Neutrophil (primary cell): ENCODE results near the gene SLC6A20.

Source experiments
- H3K27ac ChIP-seq: fragments of 200-600 bp; sonication (generic); 2 replicates; pipeline ENCODE4 v1.5.1; 2016; ENCODE audit warnings: mild to moderate bottlenecking, moderate library complexity
- H3K27me3 ChIP-seq: fragments of 200-600 bp; sonication (generic); 2 replicates; pipeline ENCODE4 v1.6.0; 2016; ENCODE audit warnings: mild to moderate bottlenecking
- H3K36me3 ChIP-seq: fragments of 200-600 bp; sonication (generic); 2 replicates; pipeline ENCODE4 v1.5.1; 2017
- H3K4me1 ChIP-seq, 2 experiments: fragments of 200-600 bp in 1 of 2; sonication (generic) in 1 of 2; 1 replicate in 1 of 2; 2 replicates in 1 of 2; pipeline versions ENCODE4 v1.5.1 to v1.6.1; 2013 to 2016; ENCODE audit warnings: low read depth in 1 of 2, low read length in 1 of 2, mild to moderate bottlenecking in 1 of 2, moderate library complexity in 1 of 2; ENCODE audit not compliant: control insufficient read depth in 1 of 2, insufficient read depth in 1 of 2
- H3K4me3 ChIP-seq, 2 experiments: fragments of 200-600 bp in 1 of 2; sonication (generic) in 1 of 2; 1 replicate in 1 of 2; 2 replicates in 1 of 2; pipeline ENCODE4 v1.5.1; 2013 to 2016; ENCODE audit warnings: low read depth in 1 of 2, low read length in 1 of 2, mild to moderate bottlenecking in 1 of 2, moderate library complexity in 1 of 2
- H3K9me3 ChIP-seq: fragments of 200-600 bp; sonication (generic); 2 replicates; pipeline ENCODE4 v1.5.1; 2016
- TF ChIP-seq, protein P1 (sequence below): fragments of 200-600 bp; sonication (generic); IDR thresholded peaks from 2 replicates; pipeline ENCODE4 v1.5.1; 2016; ENCODE audit warnings: antibody characterized with exemption

Gene SLC6A20

GRCh38 chr3:45771166-45771775 is 25.1 kb downstream of the SLC6A20 start:
- no peaks in the 10 kb centered on the region for H3K9me3 ChIP-seq
- no peaks in the 10 kb centered on the region for H3K36me3 ChIP-seq
- H3K4me1 ChIP-seq: no peaks in the 10 kb centered on the region
- peaks cover 23% of the 10 kb centered on the region for H3K27me3 ChIP-seq
- no peak overlapping the region for H3K27ac ChIP-seq
- H3K4me3 ChIP-seq: no peak overlapping the region
- TF ChIP-seq, protein P1, sequence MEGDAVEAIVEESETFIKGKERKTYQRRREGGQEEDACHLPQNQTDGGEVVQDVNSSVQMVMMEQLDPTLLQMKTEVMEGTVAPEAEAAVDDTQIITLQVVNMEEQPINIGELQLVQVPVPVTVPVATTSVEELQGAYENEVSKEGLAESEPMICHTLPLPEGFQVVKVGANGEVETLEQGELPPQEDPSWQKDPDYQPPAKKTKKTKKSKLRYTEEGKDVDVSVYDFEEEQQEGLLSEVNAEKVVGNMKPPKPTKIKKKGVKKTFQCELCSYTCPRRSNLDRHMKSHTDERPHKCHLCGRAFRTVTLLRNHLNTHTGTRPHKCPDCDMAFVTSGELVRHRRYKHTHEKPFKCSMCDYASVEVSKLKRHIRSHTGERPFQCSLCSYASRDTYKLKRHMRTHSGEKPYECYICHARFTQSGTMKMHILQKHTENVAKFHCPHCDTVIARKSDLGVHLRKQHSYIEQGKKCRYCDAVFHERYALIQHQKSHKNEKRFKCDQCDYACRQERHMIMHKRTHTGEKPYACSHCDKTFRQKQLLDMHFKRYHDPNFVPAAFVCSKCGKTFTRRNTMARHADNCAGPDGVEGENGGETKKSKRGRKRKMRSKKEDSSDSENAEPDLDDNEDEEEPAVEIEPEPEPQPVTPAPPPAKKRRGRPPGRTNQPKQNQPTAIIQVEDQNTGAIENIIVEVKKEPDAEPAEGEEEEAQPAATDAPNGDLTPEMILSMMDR: no peak

DNA sequence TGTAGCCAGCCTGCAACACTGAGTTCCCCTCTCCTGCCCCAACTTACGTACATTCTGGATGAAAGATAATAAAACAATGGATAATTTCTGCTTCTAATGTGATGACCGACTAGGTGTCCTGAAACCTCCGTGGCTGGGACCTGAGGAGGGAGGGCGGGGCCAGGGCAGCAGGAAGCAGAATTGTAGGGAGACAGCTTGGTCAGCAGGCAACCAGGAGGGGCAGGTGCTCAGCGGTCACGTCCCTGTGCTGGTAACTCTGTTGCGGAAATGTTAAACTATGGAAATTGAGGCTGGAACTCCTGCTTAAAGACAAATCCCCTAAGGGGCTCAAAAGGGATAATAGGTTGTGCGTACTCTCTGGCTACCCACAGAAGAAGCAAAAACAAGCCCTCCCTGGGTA is 30.4 kb downstream of the SLC6A20 start:
- Histone ChIP-seq H3K9me3 (no peaks in the 10 kb centered on the region), H3K4me3 (no peak overlapping the region), H3K4me1 (no peaks in the 10 kb centered on the region), H3K27me3 (peaks cover 18% of the 10 kb centered on the region), H3K27ac (no peak overlapping the region), H3K36me3 (no peaks in the 10 kb centered on the region)
- TF ChIP-seq, protein P1: no peak

GRCh38 chr3:45765266-45765851 is 31.0 kb downstream of the SLC6A20 start:
- H3K4me1 ChIP-seq: no peaks in the 10 kb centered on the region

DNA sequence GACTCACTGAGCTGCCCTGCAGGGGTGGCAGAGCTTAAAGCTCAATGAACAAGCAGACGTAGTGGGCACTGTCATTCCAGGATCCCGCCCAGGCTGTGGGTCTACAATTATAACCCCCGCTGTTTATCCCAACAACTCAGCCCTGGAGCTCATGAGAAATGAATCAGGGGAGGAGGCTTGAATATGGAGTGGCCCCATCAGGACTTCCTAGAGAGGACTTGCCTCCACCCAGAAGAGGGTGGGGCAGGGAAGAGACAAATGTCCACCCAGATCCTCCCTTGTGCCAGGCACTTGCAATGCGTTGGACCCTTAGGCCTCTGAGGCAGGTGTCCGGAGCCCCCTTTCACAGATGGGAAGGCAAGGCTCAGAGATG is 33.0 kb downstream of the SLC6A20 start:
- Histone ChIP-seq H3K4me1 (no peaks in the 10 kb centered on the region), H3K9me3 (no peaks in the 10 kb centered on the region), H3K27me3 (no peaks in the 10 kb centered on the region), H3K4me3 (no peak overlapping the region), H3K36me3 (no peaks in the 10 kb centered on the region), H3K27ac (no peak overlapping the region)
- TF ChIP-seq, protein P1: no peak

More at GRCh38 chr3:45765266-45765851, 31.0 kb downstream of the SLC6A20 start:
- Histone ChIP-seq H3K4me3 (no peak overlapping the region), H3K27me3 (peaks cover 14% of the 10 kb centered on the region), H3K27ac (no peak overlapping the region), H3K9me3 (no peaks in the 10 kb centered on the region), H3K36me3 (no peaks in the 10 kb centered on the region)
- TF ChIP-seq, protein P1: no peak

DNA sequence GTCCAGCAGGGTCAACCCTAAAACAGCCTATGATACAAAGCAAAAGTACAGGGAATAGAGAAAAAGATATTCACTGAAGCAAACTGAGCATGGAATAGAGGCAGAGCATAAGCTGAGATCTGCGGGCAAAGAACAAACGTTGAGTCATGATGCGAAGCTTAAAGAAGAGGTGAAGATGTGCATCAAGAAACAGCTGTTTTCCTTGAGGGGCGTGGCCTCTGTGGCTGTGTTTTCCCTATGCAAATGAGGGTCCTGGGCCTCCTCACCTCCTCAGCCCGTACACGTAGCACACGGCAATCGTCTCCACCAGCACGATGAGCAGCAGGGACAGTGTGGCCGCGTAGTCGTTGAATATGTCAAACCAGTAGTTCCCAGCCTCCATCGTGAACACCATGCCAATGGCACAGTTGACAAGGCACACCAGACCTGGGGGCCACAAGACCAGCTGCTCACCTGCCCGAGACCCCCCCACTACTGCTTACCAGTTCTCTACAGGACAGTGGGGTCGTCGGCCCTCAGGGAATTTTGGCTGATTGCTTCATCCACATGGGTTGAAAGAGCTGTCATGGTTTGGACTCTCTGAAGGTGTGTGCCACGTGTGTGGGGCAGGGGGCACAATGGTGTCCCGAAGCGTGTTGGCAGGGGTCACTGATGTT is 33.6 kb downstream of the SLC6A20 start:
- Histone ChIP-seq H3K27me3 (no peaks in the 10 kb centered on the region), H3K9me3 (no peaks in the 10 kb centered on the region), H3K4me3 (no peak overlapping the region), H3K27ac (no peak overlapping the region), H3K4me1 (no peaks in the 10 kb centered on the region), H3K36me3 (no peaks in the 10 kb centered on the region)
- TF ChIP-seq, protein P1: no peak
